Esophagus muscularis mucosa (tissue), 3 donors: Measurements from ENCODE around the gene PRDM16.

Experiments used
- POLR2AphosphoS5 ChIP-seq, 2 donors: sonication (generic); formaldehyde crosslinking; IDR thresholded peaks; one replicate each; pipeline ENCODE4 v1.6.1; 2017; ENCODE audit warnings: antibody characterized with exemption in 2 of 2
- TF ChIP-seq, protein P1 (sequence below), 3 experiments: fragments of 200-600 bp in 2 of 3; fragments of 450-650 bp in 1 of 3; sonication (generic) in 2 of 3; IDR thresholded peaks; one replicate each; pipeline ENCODE4 v1.5.1; 2017 to 2019; ENCODE audit warnings: antibody characterized with exemption in 3 of 3, mild to moderate bottlenecking in 2 of 3, moderate library complexity in 1 of 3

DNA sequence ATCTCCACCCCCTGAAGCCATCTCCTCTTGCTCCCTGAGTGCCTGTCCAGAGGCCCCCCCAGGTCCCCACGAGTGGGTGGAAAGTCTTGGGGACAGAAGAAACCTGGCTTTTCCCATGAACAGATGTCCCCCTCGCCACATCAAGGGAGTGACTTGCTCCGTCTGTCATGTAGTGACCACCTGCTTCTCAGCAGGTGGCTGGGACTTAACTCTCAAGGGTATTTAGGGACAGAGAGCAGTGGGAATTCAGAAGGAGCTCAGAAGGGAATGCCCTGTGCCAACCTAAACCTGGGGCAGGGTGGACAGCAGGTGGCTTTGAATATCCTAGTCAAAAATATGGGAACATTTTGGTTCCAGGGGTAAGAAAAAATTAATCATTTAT is 139.8 kb downstream of the PRDM16 start:
- TF ChIP-seq, protein P1, sequence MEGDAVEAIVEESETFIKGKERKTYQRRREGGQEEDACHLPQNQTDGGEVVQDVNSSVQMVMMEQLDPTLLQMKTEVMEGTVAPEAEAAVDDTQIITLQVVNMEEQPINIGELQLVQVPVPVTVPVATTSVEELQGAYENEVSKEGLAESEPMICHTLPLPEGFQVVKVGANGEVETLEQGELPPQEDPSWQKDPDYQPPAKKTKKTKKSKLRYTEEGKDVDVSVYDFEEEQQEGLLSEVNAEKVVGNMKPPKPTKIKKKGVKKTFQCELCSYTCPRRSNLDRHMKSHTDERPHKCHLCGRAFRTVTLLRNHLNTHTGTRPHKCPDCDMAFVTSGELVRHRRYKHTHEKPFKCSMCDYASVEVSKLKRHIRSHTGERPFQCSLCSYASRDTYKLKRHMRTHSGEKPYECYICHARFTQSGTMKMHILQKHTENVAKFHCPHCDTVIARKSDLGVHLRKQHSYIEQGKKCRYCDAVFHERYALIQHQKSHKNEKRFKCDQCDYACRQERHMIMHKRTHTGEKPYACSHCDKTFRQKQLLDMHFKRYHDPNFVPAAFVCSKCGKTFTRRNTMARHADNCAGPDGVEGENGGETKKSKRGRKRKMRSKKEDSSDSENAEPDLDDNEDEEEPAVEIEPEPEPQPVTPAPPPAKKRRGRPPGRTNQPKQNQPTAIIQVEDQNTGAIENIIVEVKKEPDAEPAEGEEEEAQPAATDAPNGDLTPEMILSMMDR (IDR thresholded peaks at IDR 0.05): no peak
- TF ChIP-seq POLR2AphosphoS5 (IDR thresholded peaks at IDR 0.05): no peak
